HepG2 (cell line): ENCODE measurements around the gene NFATC2.

Experiments
- TF ChIP-seq, protein P1 (sequence below): sonication (generic); formaldehyde crosslinking; IDR thresholded peaks from 2 replicates; pipeline ENCODE4 v1.4.0; 2020; ENCODE audit warnings: low read depth, mild to moderate bottlenecking, missing genetic modification reagents
- TF ChIP-seq, protein P2 (sequence below), 2 experiments: sonication (generic) in 1 of 2; formaldehyde crosslinking in 1 of 2; IDR thresholded peaks; 2 replicates each; pipeline versions ENCODE4 v1.4.0 to v1.6.1; 2018 to 2020; ENCODE audit warnings: missing genetic modification reagents in 2 of 2, borderline replicate concordance in 1 of 2, low read depth in 1 of 2, mild to moderate bottlenecking in 1 of 2, missing biosample characterization in 1 of 2
- TF ChIP-seq, protein P3 (sequence below): sonication (generic); formaldehyde crosslinking; IDR thresholded peaks from 2 replicates; pipeline ENCODE4 v1.8.1; 2022; ENCODE audit warnings: mild to moderate bottlenecking, missing genetic modification reagents

DNA sequence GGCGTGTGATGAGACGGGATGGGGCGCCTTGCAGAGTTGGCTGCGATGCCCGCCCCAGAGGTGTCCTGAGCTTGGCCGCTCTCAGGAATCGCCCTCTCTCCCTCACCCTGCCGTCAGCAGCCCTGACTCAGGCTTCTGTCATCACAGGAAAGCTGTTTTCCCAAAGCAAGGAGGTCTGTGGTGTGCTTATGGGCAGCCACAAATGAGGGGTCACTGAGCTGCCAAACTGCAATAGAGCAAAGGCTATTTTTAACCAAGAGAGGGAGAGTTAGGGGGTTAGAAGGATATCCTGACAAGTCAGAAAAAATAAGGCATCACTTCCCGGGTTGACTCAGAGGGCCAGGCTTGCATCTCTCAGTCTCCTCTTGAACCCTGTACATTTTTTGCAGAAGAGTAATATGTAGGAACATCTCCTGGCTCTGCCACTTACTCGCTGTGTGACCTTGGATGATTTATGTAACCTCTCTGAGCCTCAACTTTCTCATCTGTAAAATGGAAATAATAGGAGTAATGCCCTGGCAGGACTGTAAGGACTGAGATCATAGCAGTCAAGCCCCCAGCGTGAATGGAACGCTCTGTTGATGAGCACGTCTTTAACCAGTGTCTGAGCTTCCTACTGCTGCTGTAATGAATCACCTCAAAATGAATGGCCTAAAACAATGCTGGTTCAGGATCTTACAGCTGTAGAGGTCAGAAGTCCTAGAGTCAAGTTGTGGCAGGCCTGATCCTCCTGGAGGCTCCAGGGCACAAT, 181.9 kb downstream of the NFATC2 start:
- TF ChIP-seq, protein P1, sequence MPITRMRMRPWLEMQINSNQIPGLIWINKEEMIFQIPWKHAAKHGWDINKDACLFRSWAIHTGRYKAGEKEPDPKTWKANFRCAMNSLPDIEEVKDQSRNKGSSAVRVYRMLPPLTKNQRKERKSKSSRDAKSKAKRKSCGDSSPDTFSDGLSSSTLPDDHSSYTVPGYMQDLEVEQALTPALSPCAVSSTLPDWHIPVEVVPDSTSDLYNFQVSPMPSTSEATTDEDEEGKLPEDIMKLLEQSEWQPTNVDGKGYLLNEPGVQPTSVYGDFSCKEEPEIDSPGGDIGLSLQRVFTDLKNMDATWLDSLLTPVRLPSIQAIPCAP (CRISPR knock-in tag): no peak
- TF ChIP-seq, protein P2, sequence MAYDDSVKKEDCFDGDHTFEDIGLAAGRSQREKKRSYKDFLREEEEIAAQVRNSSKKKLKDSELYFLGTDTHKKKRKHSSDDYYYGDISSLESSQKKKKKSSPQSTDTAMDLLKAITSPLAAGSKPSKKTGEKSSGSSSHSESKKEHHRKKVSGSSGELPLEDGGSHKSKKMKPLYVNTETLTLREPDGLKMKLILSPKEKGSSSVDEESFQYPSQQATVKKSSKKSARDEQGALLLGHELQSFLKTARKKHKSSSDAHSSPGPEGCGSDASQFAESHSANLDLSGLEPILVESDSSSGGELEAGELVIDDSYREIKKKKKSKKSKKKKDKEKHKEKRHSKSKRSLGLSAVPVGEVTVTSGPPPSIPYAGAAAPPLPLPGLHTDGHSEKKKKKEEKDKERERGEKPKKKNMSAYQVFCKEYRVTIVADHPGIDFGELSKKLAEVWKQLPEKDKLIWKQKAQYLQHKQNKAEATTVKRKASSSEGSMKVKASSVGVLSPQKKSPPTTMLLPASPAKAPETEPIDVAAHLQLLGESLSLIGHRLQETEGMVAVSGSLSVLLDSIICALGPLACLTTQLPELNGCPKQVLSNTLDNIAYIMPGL (CRISPR knock-in tag; IDR thresholded peaks at IDR 0.05; ENCODE audit: borderline replicate concordance in 1 of 2, low read depth in 1 of 2): no peak
- TF ChIP-seq, protein P3, sequence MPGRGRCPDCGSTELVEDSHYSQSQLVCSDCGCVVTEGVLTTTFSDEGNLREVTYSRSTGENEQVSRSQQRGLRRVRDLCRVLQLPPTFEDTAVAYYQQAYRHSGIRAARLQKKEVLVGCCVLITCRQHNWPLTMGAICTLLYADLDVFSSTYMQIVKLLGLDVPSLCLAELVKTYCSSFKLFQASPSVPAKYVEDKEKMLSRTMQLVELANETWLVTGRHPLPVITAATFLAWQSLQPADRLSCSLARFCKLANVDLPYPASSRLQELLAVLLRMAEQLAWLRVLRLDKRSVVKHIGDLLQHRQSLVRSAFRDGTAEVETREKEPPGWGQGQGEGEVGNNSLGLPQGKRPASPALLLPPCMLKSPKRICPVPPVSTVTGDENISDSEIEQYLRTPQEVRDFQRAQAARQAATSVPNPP (CRISPR knock-in tag): no peak
